ENCODE data around the gene CRY2.

DNA sequence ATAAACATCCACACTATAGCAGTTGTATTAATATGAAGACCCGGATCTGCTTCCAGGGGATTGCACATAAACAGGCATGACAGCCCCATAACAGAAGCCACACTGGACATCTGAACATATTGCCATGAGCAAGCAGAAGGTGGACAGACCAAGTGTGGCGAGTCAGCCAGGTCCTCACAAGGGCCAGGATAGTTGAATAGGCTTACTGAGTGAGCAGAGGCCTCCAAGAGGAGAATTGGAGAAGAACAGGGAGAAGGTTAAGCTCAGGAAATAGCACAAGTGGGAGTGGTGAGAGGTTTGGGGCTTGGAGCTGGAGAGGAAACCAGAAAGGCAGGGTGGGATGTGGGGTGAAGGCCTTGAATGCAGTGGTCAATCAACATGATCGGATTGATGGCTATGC lies 31.5 kb upstream of the CRY2 start:
- TF ChIP-seq, protein P1, sequence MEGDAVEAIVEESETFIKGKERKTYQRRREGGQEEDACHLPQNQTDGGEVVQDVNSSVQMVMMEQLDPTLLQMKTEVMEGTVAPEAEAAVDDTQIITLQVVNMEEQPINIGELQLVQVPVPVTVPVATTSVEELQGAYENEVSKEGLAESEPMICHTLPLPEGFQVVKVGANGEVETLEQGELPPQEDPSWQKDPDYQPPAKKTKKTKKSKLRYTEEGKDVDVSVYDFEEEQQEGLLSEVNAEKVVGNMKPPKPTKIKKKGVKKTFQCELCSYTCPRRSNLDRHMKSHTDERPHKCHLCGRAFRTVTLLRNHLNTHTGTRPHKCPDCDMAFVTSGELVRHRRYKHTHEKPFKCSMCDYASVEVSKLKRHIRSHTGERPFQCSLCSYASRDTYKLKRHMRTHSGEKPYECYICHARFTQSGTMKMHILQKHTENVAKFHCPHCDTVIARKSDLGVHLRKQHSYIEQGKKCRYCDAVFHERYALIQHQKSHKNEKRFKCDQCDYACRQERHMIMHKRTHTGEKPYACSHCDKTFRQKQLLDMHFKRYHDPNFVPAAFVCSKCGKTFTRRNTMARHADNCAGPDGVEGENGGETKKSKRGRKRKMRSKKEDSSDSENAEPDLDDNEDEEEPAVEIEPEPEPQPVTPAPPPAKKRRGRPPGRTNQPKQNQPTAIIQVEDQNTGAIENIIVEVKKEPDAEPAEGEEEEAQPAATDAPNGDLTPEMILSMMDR (IDR thresholded peaks at IDR 0.05) = no peak
- TF ChIP-seq POLR2A (IDR thresholded peaks at IDR 0.05) = no peak
